ENCODE results near the gene NUP188. TPM values are rescaled to one million over a fixed set of nuclear protein-coding genes. Genes with fewer than 3 reads are reported as not detected.

NUP188 gene
- total RNA-seq, 2 donors from 2014 or later: 75.7 to 106 TPM

- H3K36me3 ChIP-seq: peaks cover 24% of the 10 kb centered on the region
- no peak overlapping the region for H3K4me3 ChIP-seq
- H3K9me3 ChIP-seq: no peaks in the 10 kb centered on the region
- peaks cover 24 to 65% of the 10 kb centered on the region in 2 donors for H3K4me1 ChIP-seq (ENCODE audit: control insufficient read depth in 1 of 2, low read depth in 2 of 2)
- peak overlapping the region; percentile 87 to 89 for H3K27ac ChIP-seq
- no peaks in the 10 kb centered on the region for H3K27me3 ChIP-seq (replicated peaks; ENCODE audit: insufficient read depth)
- no peak for DNase-seq (ENCODE audit: low spot score)
- TF ChIP-seq CTCF (IDR thresholded peaks at IDR 0.05): no peak
- ATAC-seq (ENCODE audit: insufficient number of reproducible peaks, low FRiP score, low read depth): no peak
These were observed 46.1 kb upstream of the NUP188 start for GRCh38 chr9:128901379-128901778.

GRCh38 chr9:128901822-128902221 is 45.7 kb upstream of the NUP188 start:
- no peak for TF ChIP-seq CTCF (IDR thresholded peaks at IDR 0.05)
- H3K9me3 ChIP-seq: no peaks in the 10 kb centered on the region
- peak overlapping the region; percentile 87 to 89 for H3K27ac ChIP-seq
- peaks cover 19% of the 10 kb centered on the region for H3K36me3 ChIP-seq
- ATAC-seq (ENCODE audit: insufficient number of reproducible peaks, low FRiP score, low read depth) (no peak), DNase-seq (ENCODE audit: low spot score) (no peak)
- H3K27me3 ChIP-seq (replicated peaks; ENCODE audit: insufficient read depth): no peaks in the 10 kb centered on the region
- H3K4me1 ChIP-seq (ENCODE audit: control insufficient read depth in 1 of 2, low read depth in 2 of 2): peaks cover 24 to 65% of the 10 kb centered on the region in 2 donors
- H3K4me3 ChIP-seq: no peak overlapping the region

- Histone ChIP-seq H3K4me3 (peak overlapping the region; percentile 33), H3K36me3 (peaks cover 18% of the 10 kb centered on the region), H3K9me3 (no peaks in the 10 kb centered on the region), H3K4me1 (ENCODE audit: control insufficient read depth in 1 of 2, low read depth in 2 of 2) (peaks cover 24 to 65% of the 10 kb centered on the region in 2 donors), H3K27me3 (replicated peaks; ENCODE audit: insufficient read depth) (no peaks in the 10 kb centered on the region), H3K27ac (peak overlapping the region; percentile 87 to 89)
- no peak for DNase-seq (ENCODE audit: low spot score)
- no peak for TF ChIP-seq CTCF (IDR thresholded peaks at IDR 0.05)
- ATAC-seq (ENCODE audit: insufficient number of reproducible peaks, low FRiP score, low read depth): peak; percentile 14
These were observed 45.0 kb upstream of the NUP188 start for GRCh38 chr9:128902351-128903078.

- Histone ChIP-seq H3K9me3 (no peaks in the 10 kb centered on the region), H3K27me3 (replicated peaks; ENCODE audit: insufficient read depth) (no peaks in the 10 kb centered on the region), H3K4me1 (ENCODE audit: control insufficient read depth in 1 of 2, low read depth in 2 of 2) (peaks cover 24 to 62% of the 10 kb centered on the region in 2 donors), H3K4me3 (no peak overlapping the region), H3K36me3 (peaks cover 22% of the 10 kb centered on the region), H3K27ac (peak overlapping the region; percentile 87 to 89)
- no peak for TF ChIP-seq CTCF (IDR thresholded peaks at IDR 0.05)
- DNase-seq (ENCODE audit: low spot score) (no peak), ATAC-seq (ENCODE audit: insufficient number of reproducible peaks, low FRiP score, low read depth) (no peak)
These were observed 44.4 kb upstream of the NUP188 start for GRCh38 chr9:128903079-128903461.

GRCh38 chr9:128903871-128904620 is 43.5 kb upstream of the NUP188 start:
- DNase-seq (ENCODE audit: low spot score) (no peak), ATAC-seq (ENCODE audit: insufficient number of reproducible peaks, low FRiP score, low read depth) (no peak)
- Histone ChIP-seq H3K27ac (peak overlapping the region; percentile 87 to 89), H3K36me3 (peaks cover 22% of the 10 kb centered on the region), H3K4me3 (no peak overlapping the region), H3K27me3 (replicated peaks; ENCODE audit: insufficient read depth) (no peaks in the 10 kb centered on the region), H3K4me1 (ENCODE audit: control insufficient read depth in 1 of 2, low read depth in 2 of 2) (peaks cover 25 to 52% of the 10 kb centered on the region in 2 donors), H3K9me3 (no peaks in the 10 kb centered on the region)
- TF ChIP-seq CTCF (IDR thresholded peaks at IDR 0.05): no peak

Data from thoracic aorta (tissue), 2 donors.